ENCODE data around the gene GNB5. TPM values are rescaled to one million over a fixed set of nuclear protein-coding genes. Genes with fewer than 3 reads are reported as not detected.

Gene GNB5
- total RNA-seq, 2 donors from 2014 or later: 27.9 to 43.2 TPM

DNA sequence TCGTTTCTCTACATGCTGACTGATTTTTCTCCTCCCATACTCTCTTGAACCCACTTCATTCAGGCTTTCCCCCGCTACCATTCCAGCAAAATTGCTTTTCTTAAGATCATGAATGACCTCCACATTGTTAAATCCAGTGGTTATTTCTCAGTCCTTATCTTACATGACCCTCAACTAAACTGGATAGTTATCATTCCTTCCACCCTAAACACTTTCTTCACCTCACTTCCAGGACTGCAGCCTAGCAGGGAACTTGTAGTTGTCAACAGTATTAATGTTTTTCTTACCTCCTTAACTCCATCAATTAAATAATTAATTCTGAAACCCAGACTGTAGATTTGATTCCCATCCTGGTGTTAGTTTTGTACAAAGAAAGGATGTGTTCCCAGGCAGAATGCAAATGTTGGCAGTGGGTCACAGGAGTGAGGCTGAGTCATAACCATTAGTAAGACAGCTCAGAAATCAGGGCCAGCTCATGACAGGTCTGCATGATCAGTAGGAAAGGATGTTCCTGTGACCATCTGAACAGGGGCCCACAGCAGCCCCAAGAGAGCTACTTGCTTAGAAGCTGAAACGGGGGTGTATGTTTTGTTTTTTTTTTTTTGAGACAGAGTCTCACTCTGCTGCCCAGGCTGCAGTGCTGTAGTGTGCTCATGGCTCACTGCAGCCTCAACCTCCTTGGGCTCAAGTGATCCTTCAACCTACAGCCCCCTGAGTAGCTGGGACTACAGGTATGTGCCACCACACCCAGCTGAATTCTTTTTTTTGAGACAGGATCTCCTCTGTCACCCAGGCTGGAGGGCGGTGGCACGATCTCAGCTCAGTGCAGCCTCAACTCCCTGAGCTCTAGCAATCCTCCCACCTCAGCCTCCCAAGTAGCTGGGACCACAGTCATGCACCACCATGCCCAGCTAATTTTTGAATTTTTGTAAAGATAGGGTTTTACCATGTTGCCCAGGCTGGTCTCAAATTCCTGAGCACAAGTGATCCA is 87.7 kb downstream of the GNB5 start:
- no peak overlapping the region for H3K27ac ChIP-seq
- H3K27me3 ChIP-seq (replicated peaks; ENCODE audit: insufficient read depth): no peaks in the 10 kb centered on the region
- no peaks in the 10 kb centered on the region for H3K36me3 ChIP-seq
- DNase-seq (ENCODE audit: low spot score) (peak; percentile 50), ATAC-seq (ENCODE audit: insufficient number of reproducible peaks, low FRiP score, low read depth) (peak; percentile 82)
- TF ChIP-seq, protein P1, sequence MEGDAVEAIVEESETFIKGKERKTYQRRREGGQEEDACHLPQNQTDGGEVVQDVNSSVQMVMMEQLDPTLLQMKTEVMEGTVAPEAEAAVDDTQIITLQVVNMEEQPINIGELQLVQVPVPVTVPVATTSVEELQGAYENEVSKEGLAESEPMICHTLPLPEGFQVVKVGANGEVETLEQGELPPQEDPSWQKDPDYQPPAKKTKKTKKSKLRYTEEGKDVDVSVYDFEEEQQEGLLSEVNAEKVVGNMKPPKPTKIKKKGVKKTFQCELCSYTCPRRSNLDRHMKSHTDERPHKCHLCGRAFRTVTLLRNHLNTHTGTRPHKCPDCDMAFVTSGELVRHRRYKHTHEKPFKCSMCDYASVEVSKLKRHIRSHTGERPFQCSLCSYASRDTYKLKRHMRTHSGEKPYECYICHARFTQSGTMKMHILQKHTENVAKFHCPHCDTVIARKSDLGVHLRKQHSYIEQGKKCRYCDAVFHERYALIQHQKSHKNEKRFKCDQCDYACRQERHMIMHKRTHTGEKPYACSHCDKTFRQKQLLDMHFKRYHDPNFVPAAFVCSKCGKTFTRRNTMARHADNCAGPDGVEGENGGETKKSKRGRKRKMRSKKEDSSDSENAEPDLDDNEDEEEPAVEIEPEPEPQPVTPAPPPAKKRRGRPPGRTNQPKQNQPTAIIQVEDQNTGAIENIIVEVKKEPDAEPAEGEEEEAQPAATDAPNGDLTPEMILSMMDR (IDR thresholded peaks at IDR 0.05): no peak
- peaks cover 6 to 12% of the 10 kb centered on the region in 2 donors for H3K4me1 ChIP-seq (ENCODE audit: control insufficient read depth in 1 of 2, low read depth in 2 of 2)
- H3K9me3 ChIP-seq: no peaks in the 10 kb centered on the region
- H3K4me3 ChIP-seq: no peak overlapping the region

DNA sequence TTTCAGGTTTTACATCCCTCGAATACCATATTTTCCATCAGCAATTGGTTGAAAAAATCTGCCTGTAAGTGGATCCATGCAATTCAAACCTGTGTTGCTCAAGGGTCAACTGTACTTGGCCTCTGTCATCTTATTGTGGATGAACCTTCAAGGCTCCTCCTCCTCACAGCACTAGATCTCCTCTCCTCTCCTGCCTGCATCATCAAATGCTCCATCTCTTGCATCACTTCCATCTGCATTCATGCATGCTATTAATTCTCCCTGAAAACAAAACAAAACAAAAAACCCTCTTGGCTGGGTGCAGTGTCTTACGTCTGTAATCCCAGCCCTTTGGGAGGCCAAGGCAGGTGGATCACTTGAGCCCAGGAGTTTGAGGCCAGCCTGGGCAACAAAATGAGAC is 88.7 kb downstream of the GNB5 start:
- Histone ChIP-seq H3K27me3 (replicated peaks; ENCODE audit: insufficient read depth) (no peaks in the 10 kb centered on the region), H3K36me3 (no peaks in the 10 kb centered on the region), H3K4me3 (no peak overlapping the region), H3K4me1 (ENCODE audit: control insufficient read depth in 1 of 2, low read depth in 2 of 2) (peaks cover 6 to 12% of the 10 kb centered on the region in 2 donors), H3K27ac (no peak overlapping the region), H3K9me3 (no peaks in the 10 kb centered on the region)
- DNase-seq (ENCODE audit: low spot score) (no peak), ATAC-seq (ENCODE audit: insufficient number of reproducible peaks, low FRiP score, low read depth) (no peak)
- TF ChIP-seq, protein P1 (IDR thresholded peaks at IDR 0.05): no peak

DNA sequence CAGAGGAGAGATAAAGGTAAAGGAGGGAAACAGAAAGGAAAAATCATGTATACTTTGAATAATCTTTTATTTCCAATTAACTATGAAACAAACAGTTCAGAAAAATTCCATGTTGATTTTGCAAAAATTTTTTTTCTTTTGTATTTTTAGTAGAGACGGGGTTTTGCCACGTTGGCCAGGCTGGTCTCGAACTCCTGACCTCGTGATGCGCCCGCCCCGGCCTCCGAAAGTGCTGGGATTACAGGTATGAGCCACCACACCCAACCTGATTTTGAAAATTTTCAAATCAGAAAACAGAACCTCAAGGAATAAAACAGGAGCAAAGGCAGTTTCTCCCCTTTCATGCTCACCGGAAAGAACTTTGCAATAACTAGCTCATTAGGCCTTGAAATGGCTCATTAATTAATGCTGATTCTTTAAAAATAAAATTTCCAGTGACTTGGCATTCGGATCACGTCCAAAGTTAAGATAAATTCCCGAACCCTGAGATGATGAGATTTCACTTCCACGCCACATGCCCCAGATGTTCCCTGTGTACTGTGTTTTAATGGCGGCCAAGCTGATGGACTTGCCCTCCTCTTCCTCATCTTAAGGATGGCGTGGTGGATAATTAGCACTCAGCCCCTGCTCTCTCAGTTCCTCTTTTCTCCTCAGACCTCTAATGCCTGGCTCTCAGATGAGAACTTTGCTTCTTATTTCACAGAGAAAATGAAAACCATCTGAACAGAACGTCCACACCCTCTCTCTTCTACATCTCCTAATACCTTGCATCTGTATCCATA is 89.5 kb downstream of the GNB5 start:
- H3K27ac ChIP-seq: no peak overlapping the region
- no peak overlapping the region for H3K4me3 ChIP-seq
- no peaks in the 10 kb centered on the region for H3K36me3 ChIP-seq
- H3K4me1 ChIP-seq (ENCODE audit: control insufficient read depth in 1 of 2, low read depth in 2 of 2): peaks cover 6 to 12% of the 10 kb centered on the region in 2 donors
- no peaks in the 10 kb centered on the region for H3K27me3 ChIP-seq (replicated peaks; ENCODE audit: insufficient read depth)
- no peaks in the 10 kb centered on the region for H3K9me3 ChIP-seq
- TF ChIP-seq, protein P1 (IDR thresholded peaks at IDR 0.05): no peak
- ATAC-seq (ENCODE audit: insufficient number of reproducible peaks, low FRiP score, low read depth) (no peak), DNase-seq (ENCODE audit: low spot score) (no peak)

DNA sequence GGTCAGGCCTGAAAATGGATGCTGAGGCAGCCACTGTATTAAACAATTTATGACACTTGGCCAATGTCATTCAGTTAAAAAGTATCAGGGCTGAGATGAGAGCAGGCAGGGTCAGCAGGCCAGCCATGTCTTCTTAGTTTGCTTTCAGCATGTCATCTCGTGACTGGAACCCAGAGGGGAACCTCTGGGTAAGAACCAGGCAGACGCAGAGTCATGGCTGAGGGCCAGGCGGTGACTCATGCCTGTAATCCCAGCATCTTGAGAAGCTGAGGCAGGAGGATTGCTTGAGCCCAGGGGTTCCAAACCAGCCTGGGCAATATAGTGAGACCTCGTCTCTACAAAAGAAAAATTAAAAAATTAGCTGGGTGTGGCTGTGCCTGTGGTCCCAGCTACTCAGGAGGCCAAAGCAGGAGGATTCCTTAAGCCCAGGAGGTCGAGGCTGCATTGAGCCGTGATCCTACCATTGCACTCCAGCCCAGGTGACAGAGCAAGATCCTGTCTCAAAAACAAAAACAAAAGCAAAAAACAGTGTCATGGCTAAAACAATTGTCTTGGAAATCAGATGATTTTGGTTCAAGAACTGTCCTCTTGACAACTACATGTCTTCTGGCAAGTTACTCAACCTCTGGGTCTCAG is 90.3 kb downstream of the GNB5 start:
- H3K4me1 ChIP-seq (ENCODE audit: control insufficient read depth in 1 of 2, low read depth in 2 of 2): peaks cover 6 to 12% of the 10 kb centered on the region in 2 donors
- H3K27me3 ChIP-seq (replicated peaks; ENCODE audit: insufficient read depth): no peaks in the 10 kb centered on the region
- H3K4me3 ChIP-seq: no peak overlapping the region
- H3K27ac ChIP-seq: no peak overlapping the region
- DNase-seq (ENCODE audit: low spot score): no peak
- no peaks in the 10 kb centered on the region for H3K36me3 ChIP-seq
- ATAC-seq (ENCODE audit: insufficient number of reproducible peaks, low FRiP score, low read depth): peak; percentile 17
- H3K9me3 ChIP-seq: no peaks in the 10 kb centered on the region
- TF ChIP-seq, protein P1 (IDR thresholded peaks at IDR 0.05): no peak

All from thoracic aorta (tissue), 2 donors.